Measurements from ENCODE around the gene ZBTB20. TPM values are rescaled to one million over a fixed set of nuclear protein-coding genes. Genes with fewer than 3 reads are reported as not detected.
A peak's percentile ranks its signal among the peaks of the same experiment; 100 is the strongest.

The ZBTB20 gene
- total RNA-seq, 3 donors from 2014 or later = 62.9 to 150 (median 109) TPM

DNA sequence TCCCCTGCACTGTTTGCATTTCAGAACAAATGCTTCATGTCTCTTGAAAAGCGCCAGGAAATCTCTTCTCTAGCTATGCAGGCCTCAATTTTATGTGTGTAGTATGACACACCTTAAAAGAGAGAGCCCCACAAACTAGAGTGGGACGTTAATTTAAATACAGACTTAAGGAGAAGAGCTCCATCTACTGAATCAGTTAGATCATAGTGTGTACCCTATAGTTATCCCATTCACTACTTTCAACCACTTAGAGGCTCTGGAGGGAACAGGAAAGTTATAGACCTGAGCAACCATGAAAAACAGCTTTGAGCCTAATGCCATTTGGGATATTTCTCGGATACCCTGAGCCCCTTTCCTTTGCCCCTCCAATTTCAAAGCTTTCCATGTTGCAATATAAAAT is 699.5 kb downstream of the ZBTB20 start:
- H3K36me3 ChIP-seq = no peaks in the 10 kb centered on the region
- peak overlapping the region in 2 of 3 donors; percentile 20 to 27 for H3K4me3 ChIP-seq
- intact Hi-C loops (cut with DNase I; ENCODE audit: low total_unique reads) = no loop called here
- peak overlapping the region; percentile 78 to 85 for H3K27ac ChIP-seq
- DNase-seq (ENCODE audit: low spot score in 2 of 2) = no peak
- H3K9me3 ChIP-seq = no peaks in the 10 kb centered on the region
- TF ChIP-seq POLR2AphosphoS5 (IDR thresholded peaks at IDR 0.05) (no peak), POLR2A (IDR thresholded peaks at IDR 0.05) (no peak)
- TF ChIP-seq, protein P1, sequence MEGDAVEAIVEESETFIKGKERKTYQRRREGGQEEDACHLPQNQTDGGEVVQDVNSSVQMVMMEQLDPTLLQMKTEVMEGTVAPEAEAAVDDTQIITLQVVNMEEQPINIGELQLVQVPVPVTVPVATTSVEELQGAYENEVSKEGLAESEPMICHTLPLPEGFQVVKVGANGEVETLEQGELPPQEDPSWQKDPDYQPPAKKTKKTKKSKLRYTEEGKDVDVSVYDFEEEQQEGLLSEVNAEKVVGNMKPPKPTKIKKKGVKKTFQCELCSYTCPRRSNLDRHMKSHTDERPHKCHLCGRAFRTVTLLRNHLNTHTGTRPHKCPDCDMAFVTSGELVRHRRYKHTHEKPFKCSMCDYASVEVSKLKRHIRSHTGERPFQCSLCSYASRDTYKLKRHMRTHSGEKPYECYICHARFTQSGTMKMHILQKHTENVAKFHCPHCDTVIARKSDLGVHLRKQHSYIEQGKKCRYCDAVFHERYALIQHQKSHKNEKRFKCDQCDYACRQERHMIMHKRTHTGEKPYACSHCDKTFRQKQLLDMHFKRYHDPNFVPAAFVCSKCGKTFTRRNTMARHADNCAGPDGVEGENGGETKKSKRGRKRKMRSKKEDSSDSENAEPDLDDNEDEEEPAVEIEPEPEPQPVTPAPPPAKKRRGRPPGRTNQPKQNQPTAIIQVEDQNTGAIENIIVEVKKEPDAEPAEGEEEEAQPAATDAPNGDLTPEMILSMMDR (IDR thresholded peaks at IDR 0.05) = no peak
- H3K4me1 ChIP-seq = peaks cover 0 to 10% of the 10 kb centered on the region in 2 donors
- no peaks in the 10 kb centered on the region for H3K27me3 ChIP-seq

DNA sequence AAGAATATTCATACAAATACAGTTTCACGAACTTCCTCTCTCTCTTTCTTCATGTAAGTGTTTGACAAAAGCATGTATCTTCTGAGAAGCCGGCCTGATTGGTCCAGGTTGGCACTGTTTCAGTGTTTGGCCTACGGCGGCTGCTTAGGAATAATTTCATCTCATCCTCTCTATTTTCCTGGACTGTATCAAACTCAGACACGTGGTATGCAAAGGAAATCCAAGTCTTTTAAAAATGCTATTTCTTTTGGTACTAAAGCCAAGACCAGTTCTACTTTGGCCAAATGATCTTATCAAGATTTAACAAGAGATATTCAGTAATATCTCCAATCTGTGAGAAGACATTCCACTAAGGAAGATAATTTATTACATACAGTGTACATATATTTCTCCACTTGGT is 700.5 kb downstream of the ZBTB20 start:
- intact Hi-C loops (cut with DNase I; ENCODE audit: low total_unique reads) = no loop called here
- DNase-seq (ENCODE audit: low spot score in 2 of 2) = no peak
- H3K27ac ChIP-seq = peak overlapping the region; percentile 78 to 85
- no peaks in the 10 kb centered on the region for H3K9me3 ChIP-seq
- H3K4me1 ChIP-seq = peaks cover 0 to 13% of the 10 kb centered on the region in 2 donors
- no peak for TF ChIP-seq POLR2A (IDR thresholded peaks at IDR 0.05)
- TF ChIP-seq POLR2AphosphoS5 (IDR thresholded peaks at IDR 0.05) = peak in 1 of 3 donors; percentile 16
- TF ChIP-seq, protein P1 (IDR thresholded peaks at IDR 0.05) = no peak
- H3K36me3 ChIP-seq = no peaks in the 10 kb centered on the region
- no peaks in the 10 kb centered on the region for H3K27me3 ChIP-seq
- H3K4me3 ChIP-seq = peak overlapping the region in 1 of 3 donors; percentile 30

DNA sequence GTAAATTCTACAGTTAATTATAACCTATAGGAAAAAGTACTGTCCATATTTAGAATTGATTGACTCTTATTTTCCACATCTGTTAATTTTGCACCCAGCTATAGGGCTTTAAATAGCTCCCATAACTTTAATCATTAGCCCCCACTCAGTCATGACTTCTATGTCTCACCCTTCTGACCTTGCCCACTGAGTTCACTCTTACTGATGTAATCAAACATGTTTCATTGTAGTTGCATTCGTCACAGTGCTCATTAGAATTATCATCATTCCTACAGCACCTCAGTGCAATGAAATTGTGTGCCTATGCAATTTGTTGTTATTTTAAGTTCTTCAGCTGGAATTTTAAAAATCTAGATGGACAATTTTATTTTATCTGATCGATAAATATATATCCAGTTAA is 701.9 kb downstream of the ZBTB20 start:
- Histone ChIP-seq H3K9me3 (no peaks in the 10 kb centered on the region), H3K4me1 (peaks cover 0 to 18% of the 10 kb centered on the region in 2 donors), H3K27ac (peak overlapping the region; percentile 35 to 85), H3K4me3 (no peak overlapping the region), H3K27me3 (no peaks in the 10 kb centered on the region), H3K36me3 (no peaks in the 10 kb centered on the region)
- DNase-seq (ENCODE audit: low spot score in 2 of 2) = no peak
- intact Hi-C loops (cut with DNase I; ENCODE audit: low total_unique reads) = loop anchor here (2.0 kb wide), 1 partner anchor 60 kb away; no protein-coding TSS in a partner anchor
- TF ChIP-seq POLR2AphosphoS5 (IDR thresholded peaks at IDR 0.05) = no peak
- TF ChIP-seq, protein P1 (IDR thresholded peaks at IDR 0.05) = no peak
- no peak for TF ChIP-seq POLR2A (IDR thresholded peaks at IDR 0.05)

DNA sequence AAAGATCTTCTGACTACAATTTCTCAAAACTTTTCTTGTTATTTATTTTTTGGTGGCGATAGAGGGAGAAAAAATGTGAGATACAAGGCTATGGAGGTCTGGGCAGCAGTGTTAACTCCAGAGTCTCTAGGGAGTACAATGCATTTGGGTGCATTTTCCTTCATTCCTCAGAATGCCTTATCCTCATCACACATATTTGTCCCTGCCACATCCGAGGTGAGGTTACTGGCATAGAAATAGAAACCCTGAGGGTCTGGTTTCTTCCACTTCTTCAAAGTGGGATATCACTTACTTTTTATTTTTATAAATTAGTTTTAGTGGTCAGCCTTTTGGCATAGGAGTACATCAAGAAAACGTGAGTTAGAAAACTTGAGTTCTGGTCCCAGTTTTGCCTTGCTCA is 702.9 kb downstream of the ZBTB20 start:
- H3K9me3 ChIP-seq = no peaks in the 10 kb centered on the region
- H3K36me3 ChIP-seq = no peaks in the 10 kb centered on the region
- DNase-seq (ENCODE audit: low spot score in 2 of 2) = no peak
- no peaks in the 10 kb centered on the region for H3K27me3 ChIP-seq
- intact Hi-C loops (cut with DNase I; ENCODE audit: low total_unique reads) = loop anchor here (2.0 kb wide), 1 partner anchor 59 kb away; no protein-coding TSS in a partner anchor
- H3K27ac ChIP-seq = peak overlapping the region in 1 of 2 donors; percentile 23
- peaks cover 0 to 18% of the 10 kb centered on the region in 2 donors for H3K4me1 ChIP-seq
- TF ChIP-seq, protein P1 (IDR thresholded peaks at IDR 0.05) = no peak
- no peak for TF ChIP-seq POLR2AphosphoS5 (IDR thresholded peaks at IDR 0.05)
- TF ChIP-seq POLR2A (IDR thresholded peaks at IDR 0.05) = no peak
- H3K4me3 ChIP-seq = no peak overlapping the region

DNA sequence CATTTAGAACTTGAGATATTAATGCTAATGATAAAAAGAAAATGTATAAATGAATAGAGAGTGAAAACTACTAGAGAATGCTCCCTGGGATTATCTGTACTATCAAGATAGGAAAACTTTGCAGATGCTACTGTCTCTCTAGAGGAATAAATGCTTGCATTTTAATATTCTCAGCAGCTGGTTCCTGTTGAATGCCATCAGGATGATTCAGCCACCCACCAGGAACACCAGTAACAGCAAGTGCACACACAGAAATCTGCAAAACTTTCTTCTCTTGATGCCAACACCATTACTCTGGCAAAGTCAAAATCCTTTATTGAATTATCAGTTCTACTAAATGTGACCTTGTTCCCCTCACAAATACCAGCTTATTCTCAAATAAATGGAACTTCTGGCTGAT is 704.8 kb downstream of the ZBTB20 start:
- peaks cover 0 to 18% of the 10 kb centered on the region in 2 donors for H3K4me1 ChIP-seq
- intact Hi-C loops (cut with DNase I; ENCODE audit: low total_unique reads) = no loop called here
- no peak for DNase-seq (ENCODE audit: low spot score in 2 of 2)
- H3K27ac ChIP-seq = peak overlapping the region; percentile 8 to 34
- H3K36me3 ChIP-seq = no peaks in the 10 kb centered on the region
- TF ChIP-seq, protein P1 (IDR thresholded peaks at IDR 0.05) = no peak
- no peak for TF ChIP-seq POLR2AphosphoS5 (IDR thresholded peaks at IDR 0.05)
- TF ChIP-seq POLR2A (IDR thresholded peaks at IDR 0.05) = no peak
- no peaks in the 10 kb centered on the region for H3K9me3 ChIP-seq
- no peak overlapping the region for H3K4me3 ChIP-seq
- H3K27me3 ChIP-seq = no peaks in the 10 kb centered on the region
